Activated naive CD8-positive, alpha-beta T cell (primary cell): ENCODE results near the gene GATA5.

Experiments used
- H3K27ac Mint-ChIP-seq: one replicate; pipeline ENCODE4 v1.8.0; 2021; ENCODE audit warnings: mixed read lengths
- H3K27me3 Mint-ChIP-seq: one replicate; pipeline ENCODE4 v1.8.0; 2021; ENCODE audit warnings: mixed read lengths
- H3K36me3 Mint-ChIP-seq: one replicate; pipeline ENCODE4 v1.8.0; 2021; ENCODE audit warnings: mixed read lengths
- H3K4me1 Mint-ChIP-seq: one replicate; pipeline ENCODE4 v1.8.0; 2021; ENCODE audit warnings: low read depth, mixed read lengths
- H3K4me3 Mint-ChIP-seq: one replicate; pipeline ENCODE4 v1.8.0; 2021; ENCODE audit warnings: mild to moderate bottlenecking, mixed read lengths
- H3K9me3 Mint-ChIP-seq: one replicate; pipeline ENCODE4 v1.8.0; 2021; ENCODE audit warnings: low read depth, mixed read lengths

GATA5 gene

DNA sequence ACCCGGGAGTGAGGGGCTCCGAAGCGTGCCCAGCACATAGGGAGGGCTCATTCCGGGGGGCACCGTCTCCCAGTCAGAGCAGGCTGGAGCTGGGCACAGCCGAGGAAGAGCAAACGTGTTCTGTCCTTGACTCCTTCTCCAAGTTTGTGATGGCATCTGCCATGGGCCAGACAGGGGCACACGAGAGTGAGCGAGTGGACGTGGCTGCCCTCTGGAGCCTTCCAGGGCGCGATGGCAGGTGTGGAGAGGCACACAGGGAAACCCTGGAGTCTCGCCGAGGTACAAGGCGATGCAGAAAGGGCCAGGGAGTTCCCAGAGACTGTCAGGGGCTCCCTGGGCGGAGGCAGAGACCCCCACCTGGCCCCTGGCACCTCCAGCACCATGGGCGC, 9.9 kb upstream of the GATA5 start:
- no peak overlapping the region for H3K4me3 Mint-ChIP-seq
- H3K27me3 Mint-ChIP-seq, result peaks cover 20% of the 10 kb centered on the region
- H3K27ac Mint-ChIP-seq, result no peak overlapping the region
- peaks cover 7% of the 10 kb centered on the region for H3K4me1 Mint-ChIP-seq
- H3K9me3 Mint-ChIP-seq, result no peaks in the 10 kb centered on the region
- H3K36me3 Mint-ChIP-seq, result no peaks in the 10 kb centered on the region

- H3K9me3 Mint-ChIP-seq, result no peaks in the 10 kb centered on the region
- H3K27me3 Mint-ChIP-seq, result peaks cover 20% of the 10 kb centered on the region
- H3K27ac Mint-ChIP-seq, result no peak overlapping the region
- H3K4me3 Mint-ChIP-seq, result no peak overlapping the region
- H3K36me3 Mint-ChIP-seq, result no peaks in the 10 kb centered on the region
- peaks cover 7% of the 10 kb centered on the region for H3K4me1 Mint-ChIP-seq
These were observed 9.4 kb upstream of the GATA5 start for GRCh38 chr20:62485062-62485700.

GRCh38 chr20:62484478-62484877, 8.7 kb upstream of the GATA5 start:
- peaks cover 23% of the 10 kb centered on the region for H3K27me3 Mint-ChIP-seq
- no peaks in the 10 kb centered on the region for H3K36me3 Mint-ChIP-seq
- H3K4me3 Mint-ChIP-seq, result no peak overlapping the region
- H3K4me1 Mint-ChIP-seq, result peaks cover 7% of the 10 kb centered on the region
- no peak overlapping the region for H3K27ac Mint-ChIP-seq
- H3K9me3 Mint-ChIP-seq, result no peaks in the 10 kb centered on the region

GRCh38 chr20:62483613-62484458, 8.0 kb upstream of the GATA5 start:
- Mint-ChIP-seq H3K9me3 (no peaks in the 10 kb centered on the region), H3K4me1 (peaks cover 7% of the 10 kb centered on the region), H3K36me3 (no peaks in the 10 kb centered on the region), H3K27me3 (peaks cover 28% of the 10 kb centered on the region), H3K4me3 (no peak overlapping the region), H3K27ac (no peak overlapping the region)

DNA sequence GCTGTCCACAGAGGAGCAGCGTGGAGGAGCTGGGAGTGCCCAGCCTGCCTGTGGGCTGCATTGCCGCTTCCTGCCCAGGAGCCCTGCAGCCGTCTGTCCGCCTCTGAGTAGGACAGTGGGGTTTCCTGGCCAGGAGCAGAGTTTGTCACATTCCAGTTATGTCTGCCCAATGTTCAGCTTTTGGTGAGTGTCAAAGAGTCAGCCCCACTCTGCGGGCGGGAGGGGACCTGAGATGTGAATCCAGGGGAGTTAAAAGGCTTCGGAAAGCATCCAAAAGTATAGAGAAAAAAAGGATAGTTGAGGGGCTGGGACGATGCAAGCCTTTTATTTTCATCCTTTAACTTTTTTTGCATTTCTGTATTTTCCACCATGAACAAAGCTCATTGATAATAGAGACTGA, 7.2 kb upstream of the GATA5 start:
- Mint-ChIP-seq H3K27ac (no peak overlapping the region), H3K36me3 (no peaks in the 10 kb centered on the region), H3K27me3 (peaks cover 32% of the 10 kb centered on the region), H3K9me3 (no peaks in the 10 kb centered on the region), H3K4me1 (peaks cover 7% of the 10 kb centered on the region), H3K4me3 (no peak overlapping the region)

GRCh38 chr20:62482146-62482809, 6.5 kb upstream of the GATA5 start:
- Mint-ChIP-seq H3K4me3 (no peak overlapping the region), H3K36me3 (no peaks in the 10 kb centered on the region), H3K9me3 (no peaks in the 10 kb centered on the region), H3K4me1 (peaks cover 7% of the 10 kb centered on the region), H3K27ac (no peak overlapping the region), H3K27me3 (peaks cover 32% of the 10 kb centered on the region)

- H3K27me3 Mint-ChIP-seq, result peaks cover 28% of the 10 kb centered on the region
- no peak overlapping the region for H3K4me3 Mint-ChIP-seq
- peaks cover 7% of the 10 kb centered on the region for H3K4me1 Mint-ChIP-seq
- H3K36me3 Mint-ChIP-seq, result no peaks in the 10 kb centered on the region
- no peak overlapping the region for H3K27ac Mint-ChIP-seq
- no peaks in the 10 kb centered on the region for H3K9me3 Mint-ChIP-seq
These were observed 5.8 kb upstream of the GATA5 start for GRCh38 chr20:62481425-62482145.

- Mint-ChIP-seq H3K4me3 (no peak overlapping the region), H3K4me1 (peaks cover 7% of the 10 kb centered on the region), H3K27me3 (peaks cover 22% of the 10 kb centered on the region), H3K36me3 (no peaks in the 10 kb centered on the region), H3K27ac (no peak overlapping the region), H3K9me3 (no peaks in the 10 kb centered on the region)
These were observed 4.5 kb upstream of the GATA5 start for GRCh38 chr20:62480318-62480717.

- Mint-ChIP-seq H3K36me3 (no peaks in the 10 kb centered on the region), H3K4me3 (no peak overlapping the region), H3K27me3 (peaks cover 22% of the 10 kb centered on the region), H3K4me1 (peaks cover 8% of the 10 kb centered on the region), H3K27ac (no peak overlapping the region), H3K9me3 (no peaks in the 10 kb centered on the region)
These were observed 3.9 kb upstream of the GATA5 start for GRCh38 chr20:62479656-62480055.

- H3K4me1 Mint-ChIP-seq, result peaks cover 9% of the 10 kb centered on the region
- no peak overlapping the region for H3K4me3 Mint-ChIP-seq
- H3K27ac Mint-ChIP-seq, result no peak overlapping the region
- no peaks in the 10 kb centered on the region for H3K9me3 Mint-ChIP-seq
- no peaks in the 10 kb centered on the region for H3K36me3 Mint-ChIP-seq
- peaks cover 23% of the 10 kb centered on the region for H3K27me3 Mint-ChIP-seq
These were observed 3.4 kb upstream of the GATA5 start for GRCh38 chr20:62479156-62479555.

GRCh38 chr20:62477669-62478455, 2.1 kb upstream of the GATA5 start:
- no peaks in the 10 kb centered on the region for H3K36me3 Mint-ChIP-seq
- peaks cover 6% of the 10 kb centered on the region for H3K4me1 Mint-ChIP-seq
- no peaks in the 10 kb centered on the region for H3K9me3 Mint-ChIP-seq
- no peak overlapping the region for H3K4me3 Mint-ChIP-seq
- no peak overlapping the region for H3K27ac Mint-ChIP-seq
- peaks cover 15% of the 10 kb centered on the region for H3K27me3 Mint-ChIP-seq

GRCh38 chr20:62476056-62476838, 452 bp upstream of the GATA5 start:
- no peak overlapping the region for H3K4me3 Mint-ChIP-seq
- H3K27me3 Mint-ChIP-seq, result peaks cover 19% of the 10 kb centered on the region
- H3K36me3 Mint-ChIP-seq, result no peaks in the 10 kb centered on the region
- peaks cover 2% of the 10 kb centered on the region for H3K4me1 Mint-ChIP-seq
- H3K9me3 Mint-ChIP-seq, result no peaks in the 10 kb centered on the region
- no peak overlapping the region for H3K27ac Mint-ChIP-seq

GRCh38 chr20:62475027-62475771, 596 bp downstream of the GATA5 start:
- no peak overlapping the region for H3K4me3 Mint-ChIP-seq
- H3K4me1 Mint-ChIP-seq, result peaks cover 2% of the 10 kb centered on the region
- no peaks in the 10 kb centered on the region for H3K36me3 Mint-ChIP-seq
- H3K27ac Mint-ChIP-seq, result no peak overlapping the region
- H3K9me3 Mint-ChIP-seq, result no peaks in the 10 kb centered on the region
- peaks cover 20% of the 10 kb centered on the region for H3K27me3 Mint-ChIP-seq
